Naive thymus-derived CD4-positive, alpha-beta T cell (primary cell): ENCODE measurements around the gene ITGAD. TPM values are rescaled to one million over a fixed set of nuclear protein-coding genes. Genes with fewer than 3 reads are reported as not detected.
"Not testable (repeated sequence)": the region's sequence is repeated elsewhere in the genome, so short reads cannot be mapped to it uniquely, and the experiment has no call there.

Source experiments
- ATAC-seq: fragments of 150-1000 bp; cut with Tn5 transposase; 2 replicates; pipeline ENCODE4 v1.10.0; 2021; ENCODE audit warnings: mild to moderate bottlenecking, moderate library complexity
- CTCF ChIA-PET: fragments of 350-600 bp; sonication (Branson Sonifier 250); formaldehyde crosslinking; loops from one replicate; lab custom pipeline; 2021; ENCODE audit warnings: antibody characterized with exemption; lab: Charles Lee
- POLR2A ChIA-PET: fragments of 350-600 bp; sonication (Branson Sonifier 250); formaldehyde crosslinking; loops from one replicate; lab custom pipeline; 2021; ENCODE audit warnings: antibody characterized with exemption, inconsistent platforms; lab: Charles Lee
- DNase-seq, 9 donors: peaks; one replicate each; pipeline versions ENCODE4 v3.0.0 to v3.0.0-alpha.2; 2020 to 2022; ENCODE audit warnings: mixed read lengths in 1 of 9
- H3K27ac ChIP-seq: one replicate; pipeline ENCODE4 v1.7.0; 2013; ENCODE audit warnings: mild to moderate bottlenecking, low read depth, low read length, moderate library complexity
- H3K27me3 ChIP-seq, 2 donors: one replicate each; pipeline ENCODE4 v1.7.0; 2013; ENCODE audit warnings: low read length in 2 of 2, mild to moderate bottlenecking in 2 of 2, moderate library complexity in 2 of 2; ENCODE audit not compliant: control insufficient read depth in 2 of 2, insufficient read depth in 2 of 2
- H3K36me3 ChIP-seq, 3 experiments: 1 replicate in 2 of 3; 2 replicates in 1 of 3; pipeline ENCODE4 v1.7.0; 2013; ENCODE audit warnings: low read length in 3 of 3, mild to moderate bottlenecking in 3 of 3, moderate library complexity in 1 of 3; ENCODE audit not compliant: insufficient read depth in 3 of 3, control insufficient read depth in 2 of 3
- H3K4me1 ChIP-seq, 2 donors: one replicate each; pipeline ENCODE4 v1.7.0; 2013; ENCODE audit warnings: low read length in 2 of 2, mild to moderate bottlenecking in 2 of 2, moderate library complexity in 1 of 2; ENCODE audit not compliant: control insufficient read depth in 2 of 2, insufficient read depth in 2 of 2
- H3K4me3 ChIP-seq: 2 replicates; pipeline ENCODE4 v1.7.0; 2013; ENCODE audit warnings: mild to moderate bottlenecking, low read length
- H3K9me3 ChIP-seq, 3 experiments: 1 replicate in 2 of 3; 2 replicates in 1 of 3; pipeline ENCODE4 v1.7.0; 2013; ENCODE audit warnings: low read length in 3 of 3; ENCODE audit not compliant: control insufficient read depth in 2 of 3
- H3K27ac Mint-ChIP-seq, 9 donors: one replicate each; pipeline ENCODE4 v1.8.0; 2020 to 2022; ENCODE audit warnings: mixed read lengths in 9 of 9, mild to moderate bottlenecking in 8 of 9, moderate library complexity in 5 of 9, inconsistent platforms in 2 of 9
- H3K27me3 Mint-ChIP-seq, 5 donors: one replicate each; pipeline ENCODE4 v1.8.0; 2021 to 2022; ENCODE audit warnings: mixed read lengths in 5 of 5, mild to moderate bottlenecking in 1 of 5
- H3K36me3 Mint-ChIP-seq, 5 donors: one replicate each; pipeline ENCODE4 v1.8.0; 2020 to 2022; ENCODE audit warnings: mixed read lengths in 5 of 5, mild to moderate bottlenecking in 3 of 5, inconsistent platforms in 1 of 5
- H3K4me1 Mint-ChIP-seq, 7 donors: one replicate each; pipeline ENCODE4 v1.8.0; 2020 to 2022; ENCODE audit warnings: mixed read lengths in 7 of 7, mild to moderate bottlenecking in 3 of 7, inconsistent platforms in 1 of 7
- H3K4me3 Mint-ChIP-seq, 10 donors: one replicate each; pipeline ENCODE4 v1.8.0; 2020 to 2022; ENCODE audit warnings: mild to moderate bottlenecking in 10 of 10, mixed read lengths in 10 of 10, moderate library complexity in 6 of 10, inconsistent platforms in 2 of 10
- H3K9me3 Mint-ChIP-seq, 11 donors: one replicate each; pipeline ENCODE4 v1.8.0; 2020 to 2022; ENCODE audit warnings: mixed read lengths in 11 of 11, mild to moderate bottlenecking in 4 of 11, inconsistent platforms in 1 of 11, moderate library complexity in 1 of 11
- intact Hi-C, 2 donors: fragments of 100-400 bp; cut with micrococcal nuclease; formaldehyde crosslinking; loops; one replicate each; pipeline ENCODE4 v1.15.1; 2023
- polyA plus RNA-seq, 2 donors: library from polyadenylated mRNA; unstranded; fragments of 300-500 nt; fragmentation: Illumina TruSeq; gene quantifications; one replicate each; pipeline ENCODE4 v1.2.3, GENCODE V29; 2021
- total RNA-seq, 6 experiments: library from RNA in 5 of 6; stranded (reverse) in 5 of 6; gene quantifications; 1 replicate in 5 of 6; 2 replicates in 1 of 6; pipeline ENCODE4 v1.2.3 and lab custom pipeline; 2021 to 2026

Gene ITGAD
- total and polyA plus RNA-seq, 7 experiments from 2014 or later = 0.24 to 1.3 TPM; not detected in 5

- no peak overlapping the region for H3K4me3 ChIP-seq
- no peaks in the 10 kb centered on the region for H3K27me3 ChIP-seq
- H3K4me1 ChIP-seq = no peaks in the 10 kb centered on the region
- no peak overlapping the region for H3K27ac ChIP-seq
- Mint-ChIP-seq H3K9me3 (no peaks in the 10 kb centered on the region), H3K27ac (no peak overlapping the region), H3K36me3 (no peaks in the 10 kb centered on the region), H3K27me3 (peaks cover 0 to 5% (median 0%) of the 10 kb centered on the region in 5 donors), H3K4me1 (peaks cover 0 to 14% (median 5%) of the 10 kb centered on the region in 7 donors), H3K4me3 (no peak overlapping the region)
- ChIA-PET POLR2A (no interaction called here), CTCF (no interaction called here)
- ATAC-seq (no peak), DNase-seq (no peak)
- intact Hi-C loops = no loop called here
- no peaks in the 10 kb centered on the region for H3K9me3 ChIP-seq
- no peaks in the 10 kb centered on the region for H3K36me3 ChIP-seq
These were observed 36.7 kb downstream of the ITGAD start for GRCh38 chr16:31429796-31430195.

- Mint-ChIP-seq H3K9me3 (no peaks in the 10 kb centered on the region), H3K27me3 (peaks cover 0 to 5% (median 0%) of the 10 kb centered on the region in 5 donors), H3K27ac (peak overlapping the region in 2 of 9 donors; percentile 18 to 28), H3K4me1 (peaks cover 0 to 12% (median 5%) of the 10 kb centered on the region in 7 donors), H3K4me3 (no peak overlapping the region), H3K36me3 (no peaks in the 10 kb centered on the region)
- DNase-seq = no peak
- Histone ChIP-seq H3K36me3 (no peaks in the 10 kb centered on the region), H3K27me3 (no peaks in the 10 kb centered on the region), H3K27ac (no peak overlapping the region), H3K4me1 (no peaks in the 10 kb centered on the region), H3K9me3 (no peaks in the 10 kb centered on the region), H3K4me3 (no peak overlapping the region)
- intact Hi-C loops = no loop called here
- ChIA-PET POLR2A (interaction anchor here (0.8 kb wide), 1 partner anchor 9 kb away, joined by 3 read pairs; no protein-coding TSS in a partner anchor), CTCF (no interaction called here)
- no peak for ATAC-seq
These were observed 37.4 kb downstream of the ITGAD start for GRCh38 chr16:31430380-31431052.

- Mint-ChIP-seq H3K9me3 (no peaks in the 10 kb centered on the region), H3K27ac (no peak overlapping the region), H3K27me3 (no peaks in the 10 kb centered on the region), H3K36me3 (no peaks in the 10 kb centered on the region), H3K4me3 (no peak overlapping the region), H3K4me1 (peaks cover 0 to 15% (median 0%) of the 10 kb centered on the region in 7 donors)
- Histone ChIP-seq H3K27me3 (no peaks in the 10 kb centered on the region), H3K27ac (no peak overlapping the region), H3K9me3 (no peaks in the 10 kb centered on the region), H3K4me3 (no peak overlapping the region), H3K36me3 (no peaks in the 10 kb centered on the region), H3K4me1 (no peaks in the 10 kb centered on the region)
- POLR2A ChIA-PET = no interaction called here
- CTCF ChIA-PET = no interaction called here
- intact Hi-C loops = no loop called here
- ATAC-seq (no peak), DNase-seq (no peak)
These were observed 42.4 kb downstream of the ITGAD start for GRCh38 chr16:31435341-31436220.

GRCh38 chr16:31436221-31437045 lies 43.3 kb downstream of the ITGAD start:
- Mint-ChIP-seq H3K4me3 (no peak overlapping the region), H3K9me3 (no peaks in the 10 kb centered on the region), H3K27ac (no peak overlapping the region), H3K4me1 (peaks cover 0 to 11% (median 0%) of the 10 kb centered on the region in 7 donors), H3K27me3 (no peaks in the 10 kb centered on the region), H3K36me3 (no peaks in the 10 kb centered on the region)
- no peaks in the 10 kb centered on the region for H3K36me3 ChIP-seq
- H3K27me3 ChIP-seq = no peaks in the 10 kb centered on the region
- no peak overlapping the region for H3K27ac ChIP-seq
- ChIA-PET POLR2A (interaction anchor here (0.6 kb wide), 2 partner anchors 271 to 738 kb away, joined by 3 read pairs; partner anchors contain the start of gene SRCAP), CTCF (no interaction called here)
- ATAC-seq (no peak), DNase-seq (no peak)
- no peaks in the 10 kb centered on the region for H3K9me3 ChIP-seq
- H3K4me1 ChIP-seq = no peaks in the 10 kb centered on the region
- intact Hi-C loops = no loop called here
- no peak overlapping the region for H3K4me3 ChIP-seq

GRCh38 chr16:31438414-31438813 lies 45.3 kb downstream of the ITGAD start:
- CTCF ChIA-PET = no interaction called here
- no peaks in the 10 kb centered on the region for H3K27me3 Mint-ChIP-seq
- H3K4me1 Mint-ChIP-seq = peaks cover 0 to 19% (median 9%) of the 10 kb centered on the region in 7 donors

GRCh38 chr16:31439023-31439422 lies 45.9 kb downstream of the ITGAD start:
- H3K9me3 ChIP-seq, H3K27ac ChIP-seq, H3K4me3 ChIP-seq, ATAC-seq, DNase-seq, H3K4me3 Mint-ChIP-seq, H3K27me3 ChIP-seq, H3K27ac Mint-ChIP-seq, H3K4me1 ChIP-seq, intact Hi-C loops, H3K9me3 Mint-ChIP-seq, CTCF ChIA-PET, H3K36me3 ChIP-seq, H3K36me3 Mint-ChIP-seq, H3K27me3 Mint-ChIP-seq: not testable (repeated sequence)
- POLR2A ChIA-PET = interaction anchor here (1.0 kb wide), 1 partner anchor 8 kb away, joined by 3 read pairs; no protein-coding TSS in a partner anchor
- peaks cover 0 to 21% (median 9%) of the 10 kb centered on the region in 7 donors for H3K4me1 Mint-ChIP-seq

More at GRCh38 chr16:31438414-31438813, 45.3 kb downstream of the ITGAD start:
- H3K36me3 ChIP-seq = no peaks in the 10 kb centered on the region
- H3K27ac ChIP-seq = no peak overlapping the region
- ATAC-seq = no peak
- H3K27me3 ChIP-seq = no peaks in the 10 kb centered on the region
- DNase-seq = no peak
- Mint-ChIP-seq H3K9me3 (no peaks in the 10 kb centered on the region), H3K4me3 (no peak overlapping the region), H3K27ac (peak overlapping the region in 1 of 9 donors; percentile 65), H3K36me3 (no peaks in the 10 kb centered on the region)
- H3K4me1 ChIP-seq = no peaks in the 10 kb centered on the region
- POLR2A ChIA-PET = no interaction called here
- H3K9me3 ChIP-seq = no peaks in the 10 kb centered on the region
- H3K4me3 ChIP-seq = no peak overlapping the region
- intact Hi-C loops = no loop called here
